SU-DHL-6 (cell line): ENCODE results near the gene MRPL27.

Source experiments
- EZH2phosphoT487 ChIP-seq: fragments of 200-600 bp; sonication (generic), shearing (Covaris generic); conservative IDR thresholded peaks from 2 replicates; pipeline ENCODE4 v1.6.1; 2018; ENCODE audit warnings: mild to moderate bottlenecking, antibody characterized with exemption, low read length, moderate library complexity, mixed read lengths
- TF ChIP-seq, protein P1 (sequence below): fragments of 200-600 bp; sonication (generic); IDR thresholded peaks from one replicate; pipeline ENCODE4 v1.5.1; 2017; ENCODE audit warnings: antibody characterized with exemption, mild to moderate bottlenecking, low read length, moderate library complexity; ENCODE audit not compliant: insufficient read depth, poor library complexity, severe bottlenecking

DNA sequence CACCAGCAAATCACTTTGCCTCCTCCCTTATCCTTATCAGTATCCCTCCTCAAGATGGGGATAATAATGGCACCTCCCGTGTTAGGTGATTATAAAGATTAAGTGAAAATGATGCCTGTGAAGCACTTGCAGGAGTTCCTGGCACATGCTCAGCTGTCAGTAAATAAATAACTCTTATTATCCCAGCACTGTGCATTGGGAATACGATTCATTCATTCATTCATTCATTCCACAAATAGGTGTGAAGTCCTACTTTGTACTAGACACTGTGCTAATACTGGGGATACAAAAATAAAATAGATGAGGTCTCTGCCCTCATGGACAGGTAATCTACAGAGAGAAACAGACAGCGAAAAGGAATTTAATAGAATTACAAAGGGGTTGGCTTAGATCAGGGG lies 25.1 kb downstream of the MRPL27 start:
- TF ChIP-seq, protein P1, sequence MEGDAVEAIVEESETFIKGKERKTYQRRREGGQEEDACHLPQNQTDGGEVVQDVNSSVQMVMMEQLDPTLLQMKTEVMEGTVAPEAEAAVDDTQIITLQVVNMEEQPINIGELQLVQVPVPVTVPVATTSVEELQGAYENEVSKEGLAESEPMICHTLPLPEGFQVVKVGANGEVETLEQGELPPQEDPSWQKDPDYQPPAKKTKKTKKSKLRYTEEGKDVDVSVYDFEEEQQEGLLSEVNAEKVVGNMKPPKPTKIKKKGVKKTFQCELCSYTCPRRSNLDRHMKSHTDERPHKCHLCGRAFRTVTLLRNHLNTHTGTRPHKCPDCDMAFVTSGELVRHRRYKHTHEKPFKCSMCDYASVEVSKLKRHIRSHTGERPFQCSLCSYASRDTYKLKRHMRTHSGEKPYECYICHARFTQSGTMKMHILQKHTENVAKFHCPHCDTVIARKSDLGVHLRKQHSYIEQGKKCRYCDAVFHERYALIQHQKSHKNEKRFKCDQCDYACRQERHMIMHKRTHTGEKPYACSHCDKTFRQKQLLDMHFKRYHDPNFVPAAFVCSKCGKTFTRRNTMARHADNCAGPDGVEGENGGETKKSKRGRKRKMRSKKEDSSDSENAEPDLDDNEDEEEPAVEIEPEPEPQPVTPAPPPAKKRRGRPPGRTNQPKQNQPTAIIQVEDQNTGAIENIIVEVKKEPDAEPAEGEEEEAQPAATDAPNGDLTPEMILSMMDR, result no peak
- no peak for TF ChIP-seq EZH2phosphoT487
